ENCODE measurements around the gene DCTN3. TPM values are rescaled to one million over a fixed set of nuclear protein-coding genes. Genes with fewer than 3 reads are reported as not detected.

The DCTN3 gene
- total RNA-seq, 1 experiment from 2014 or later: 27.5 TPM

DNA sequence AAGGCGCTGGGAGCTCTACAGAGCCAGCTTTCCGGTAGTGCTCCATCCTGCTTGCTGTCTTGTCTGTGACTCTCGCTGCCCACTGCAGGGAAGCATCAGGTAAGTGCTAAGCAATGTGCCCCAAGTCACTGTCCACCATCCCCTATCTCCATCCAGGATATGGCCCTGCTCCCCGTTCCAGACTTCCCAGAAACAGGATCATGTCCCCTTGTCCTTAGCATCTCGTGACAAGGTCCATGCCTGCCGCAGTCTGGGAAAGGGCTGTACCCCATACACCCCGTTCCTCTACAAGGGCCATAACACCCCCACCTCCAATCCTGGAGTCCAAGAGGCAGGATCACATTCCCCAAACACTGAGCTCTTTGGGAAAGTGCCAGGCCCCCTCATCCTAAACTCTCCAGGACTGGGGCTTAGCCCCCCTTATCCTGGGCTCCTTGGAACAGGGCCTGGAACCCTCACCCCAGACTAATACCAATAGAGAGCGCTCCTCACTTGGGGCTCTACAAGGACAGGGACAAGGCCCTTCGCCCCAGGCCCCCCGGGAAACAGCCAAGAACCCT lies 9.0 kb downstream of the DCTN3 start:
- POLR2A ChIA-PET: interaction anchor here (1.1 kb wide), 1 partner anchor 27 kb away, joined by 3 read pairs; the partner anchor contains the start of gene SIGMAR1
- H3K9me3 Mint-ChIP-seq: no peaks in the 10 kb centered on the region
- peaks cover 8% of the 10 kb centered on the region for H3K27me3 Mint-ChIP-seq (ENCODE audit: low read depth)
- ATAC-seq: peak; percentile 15
- no peaks in the 10 kb centered on the region for H3K36me3 Mint-ChIP-seq
- TF ChIP-seq ZNF232 (CRISPR knock-in tag; IDR thresholded peaks at IDR 0.05): 0 out of 2 replicates have a peak, but pooled peaks have one; percentile 5
- TF ChIP-seq, protein P1, sequence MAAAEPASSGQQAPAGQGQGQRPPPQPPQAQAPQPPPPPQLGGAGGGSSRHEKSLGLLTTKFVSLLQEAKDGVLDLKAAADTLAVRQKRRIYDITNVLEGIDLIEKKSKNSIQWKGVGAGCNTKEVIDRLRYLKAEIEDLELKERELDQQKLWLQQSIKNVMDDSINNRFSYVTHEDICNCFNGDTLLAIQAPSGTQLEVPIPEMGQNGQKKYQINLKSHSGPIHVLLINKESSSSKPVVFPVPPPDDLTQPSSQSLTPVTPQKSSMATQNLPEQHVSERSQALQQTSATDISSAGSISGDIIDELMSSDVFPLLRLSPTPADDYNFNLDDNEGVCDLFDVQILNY (CRISPR knock-in tag; IDR thresholded peaks at IDR 0.05): no peak
- peaks cover 20% of the 10 kb centered on the region for H3K4me1 Mint-ChIP-seq
- peak overlapping the region; percentile 82 for H3K4me3 Mint-ChIP-seq
- peak overlapping the region; percentile 82 for H3K27ac Mint-ChIP-seq
- CTCF ChIA-PET: interaction anchor here (0.6 to 3.6 kb wide), 13 partner anchors 12 to 208 kb away, joined by 3 to 19 read pairs (median 3); partner anchors contain the start of gene ARID3C
- DNase-seq (ENCODE audit: low spot score): no peak

DNA sequence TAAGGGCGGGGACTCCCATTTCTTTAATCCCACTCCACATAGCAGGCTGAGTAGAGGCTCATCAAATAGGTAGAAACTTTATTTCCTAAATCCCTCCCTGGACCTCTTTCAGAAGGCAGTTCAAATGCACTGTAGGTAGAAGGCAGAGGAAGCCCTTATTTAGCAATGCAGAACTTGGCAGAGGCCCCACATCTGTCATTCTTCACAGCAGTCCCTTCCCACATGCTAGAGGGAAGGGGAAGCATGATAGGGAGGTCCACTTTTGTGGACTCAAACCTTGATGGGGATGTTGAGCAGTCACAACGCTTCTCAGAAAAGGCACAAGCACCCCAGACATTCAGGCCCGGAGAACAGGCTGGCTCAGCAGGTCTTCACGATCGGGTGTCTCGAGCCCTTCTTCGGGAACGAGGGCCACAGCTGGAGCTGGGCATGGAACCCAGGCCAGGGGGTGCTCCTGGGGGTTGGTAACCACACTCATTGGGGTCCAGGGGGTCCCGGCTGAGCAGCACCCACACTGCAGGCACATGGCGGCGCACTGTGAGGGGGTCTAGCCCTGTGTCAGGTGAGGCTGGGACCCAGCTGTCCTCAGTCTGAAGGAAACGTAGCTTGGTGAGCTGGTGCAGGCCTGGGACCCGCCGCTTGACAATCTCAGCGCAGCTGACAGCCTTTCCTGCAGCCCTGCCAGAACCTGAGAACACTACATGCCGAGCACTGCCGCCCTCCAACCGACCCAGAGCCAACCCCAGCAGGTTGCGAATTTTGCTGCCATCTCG lies 9.7 kb downstream of the DCTN3 start:
- ATAC-seq (no peak), DNase-seq (ENCODE audit: low spot score) (no peak)
- ChIA-PET CTCF (interaction anchor here (0.6 to 3.6 kb wide), 10 partner anchors 12 to 207 kb away, joined by 3 to 19 read pairs (median 3); partner anchors contain the start of gene ARID3C), POLR2A (interaction anchor here (1.1 kb wide), 1 partner anchor 27 kb away, joined by 3 read pairs; the partner anchor contains the start of gene SIGMAR1)
- no peaks in the 10 kb centered on the region for H3K36me3 Mint-ChIP-seq
- H3K4me1 Mint-ChIP-seq: peaks cover 20% of the 10 kb centered on the region
- no peaks in the 10 kb centered on the region for H3K9me3 Mint-ChIP-seq
- H3K27me3 Mint-ChIP-seq (ENCODE audit: low read depth): peaks cover 8% of the 10 kb centered on the region
- no peak for TF ChIP-seq ZNF416 (CRISPR knock-in tag; IDR thresholded peaks at IDR 0.05)
- no peak for TF ChIP-seq RORB (CRISPR knock-in tag; IDR thresholded peaks at IDR 0.05)
- no peak for TF ChIP-seq ZBTB21 (CRISPR knock-in tag; IDR thresholded peaks at IDR 0.05; ENCODE audit: borderline replicate concordance)
- TF ChIP-seq, protein P2, sequence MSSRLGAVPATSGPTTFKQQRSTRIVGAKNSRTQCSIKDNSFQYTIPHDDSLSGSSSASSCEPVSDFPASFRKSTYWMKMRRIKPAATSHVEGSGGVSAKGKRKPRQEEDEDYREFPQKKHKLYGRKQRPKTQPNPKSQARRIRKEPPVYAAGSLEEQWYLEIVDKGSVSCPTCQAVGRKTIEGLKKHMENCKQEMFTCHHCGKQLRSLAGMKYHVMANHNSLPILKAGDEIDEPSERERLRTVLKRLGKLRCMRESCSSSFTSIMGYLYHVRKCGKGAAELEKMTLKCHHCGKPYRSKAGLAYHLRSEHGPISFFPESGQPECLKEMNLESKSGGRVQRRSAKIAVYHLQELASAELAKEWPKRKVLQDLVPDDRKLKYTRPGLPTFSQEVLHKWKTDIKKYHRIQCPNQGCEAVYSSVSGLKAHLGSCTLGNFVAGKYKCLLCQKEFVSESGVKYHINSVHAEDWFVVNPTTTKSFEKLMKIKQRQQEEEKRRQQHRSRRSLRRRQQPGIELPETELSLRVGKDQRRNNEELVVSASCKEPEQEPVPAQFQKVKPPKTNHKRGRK (CRISPR knock-in tag; IDR thresholded peaks at IDR 0.05; ENCODE audit: borderline replicate concordance): no peak
- TF ChIP-seq MYBL2 (CRISPR knock-in tag; IDR thresholded peaks at IDR 0.05): no peak
- TF ChIP-seq, protein P3, sequence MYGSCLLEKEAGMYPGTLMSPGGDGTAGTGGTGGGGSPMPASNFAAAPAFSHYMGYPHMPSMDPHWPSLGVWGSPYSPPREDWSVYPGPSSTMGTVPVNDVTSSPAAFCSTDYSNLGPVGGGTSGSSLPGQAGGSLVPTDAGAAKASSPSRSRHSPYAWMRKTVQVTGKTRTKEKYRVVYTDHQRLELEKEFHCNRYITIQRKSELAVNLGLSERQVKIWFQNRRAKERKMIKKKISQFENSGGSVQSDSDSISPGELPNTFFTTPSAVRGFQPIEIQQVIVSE (CRISPR knock-in tag; IDR thresholded peaks at IDR 0.05; ENCODE audit: borderline replicate concordance): no peak
- TF ChIP-seq ZNF219 (CRISPR knock-in tag; IDR thresholded peaks at IDR 0.05; ENCODE audit: borderline replicate concordance): no peak
- TF ChIP-seq ZNF138 (CRISPR knock-in tag; conservative IDR thresholded peaks at IDR 0.05): no peak
- no peak for TF ChIP-seq ATF1 (CRISPR knock-in tag; IDR thresholded peaks at IDR 0.05)
- no peak for TF ChIP-seq ELF4 (CRISPR knock-in tag; IDR thresholded peaks at IDR 0.05; ENCODE audit: low read depth)
- TF ChIP-seq KAT7 (CRISPR knock-in tag; IDR thresholded peaks at IDR 0.05; ENCODE audit: borderline replicate concordance): no peak
- TF ChIP-seq, protein P4, sequence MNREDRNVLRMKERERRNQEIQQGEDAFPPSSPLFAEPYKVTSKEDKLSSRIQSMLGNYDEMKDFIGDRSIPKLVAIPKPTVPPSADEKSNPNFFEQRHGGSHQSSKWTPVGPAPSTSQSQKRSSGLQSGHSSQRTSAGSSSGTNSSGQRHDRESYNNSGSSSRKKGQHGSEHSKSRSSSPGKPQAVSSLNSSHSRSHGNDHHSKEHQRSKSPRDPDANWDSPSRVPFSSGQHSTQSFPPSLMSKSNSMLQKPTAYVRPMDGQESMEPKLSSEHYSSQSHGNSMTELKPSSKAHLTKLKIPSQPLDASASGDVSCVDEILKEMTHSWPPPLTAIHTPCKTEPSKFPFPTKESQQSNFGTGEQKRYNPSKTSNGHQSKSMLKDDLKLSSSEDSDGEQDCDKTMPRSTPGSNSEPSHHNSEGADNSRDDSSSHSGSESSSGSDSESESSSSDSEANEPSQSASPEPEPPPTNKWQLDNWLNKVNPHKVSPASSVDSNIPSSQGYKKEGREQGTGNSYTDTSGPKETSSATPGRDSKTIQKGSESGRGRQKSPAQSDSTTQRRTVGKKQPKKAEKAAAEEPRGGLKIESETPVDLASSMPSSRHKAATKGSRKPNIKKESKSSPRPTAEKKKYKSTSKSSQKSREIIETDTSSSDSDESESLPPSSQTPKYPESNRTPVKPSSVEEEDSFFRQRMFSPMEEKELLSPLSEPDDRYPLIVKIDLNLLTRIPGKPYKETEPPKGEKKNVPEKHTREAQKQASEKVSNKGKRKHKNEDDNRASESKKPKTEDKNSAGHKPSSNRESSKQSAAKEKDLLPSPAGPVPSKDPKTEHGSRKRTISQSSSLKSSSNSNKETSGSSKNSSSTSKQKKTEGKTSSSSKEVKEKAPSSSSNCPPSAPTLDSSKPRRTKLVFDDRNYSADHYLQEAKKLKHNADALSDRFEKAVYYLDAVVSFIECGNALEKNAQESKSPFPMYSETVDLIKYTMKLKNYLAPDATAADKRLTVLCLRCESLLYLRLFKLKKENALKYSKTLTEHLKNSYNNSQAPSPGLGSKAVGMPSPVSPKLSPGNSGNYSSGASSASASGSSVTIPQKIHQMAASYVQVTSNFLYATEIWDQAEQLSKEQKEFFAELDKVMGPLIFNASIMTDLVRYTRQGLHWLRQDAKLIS (CRISPR knock-in tag; IDR thresholded peaks at IDR 0.05; ENCODE audit: borderline replicate concordance): no peak
- TF ChIP-seq ZNF671 (CRISPR knock-in tag; IDR thresholded peaks at IDR 0.05): no peak
- TF ChIP-seq, protein P5, sequence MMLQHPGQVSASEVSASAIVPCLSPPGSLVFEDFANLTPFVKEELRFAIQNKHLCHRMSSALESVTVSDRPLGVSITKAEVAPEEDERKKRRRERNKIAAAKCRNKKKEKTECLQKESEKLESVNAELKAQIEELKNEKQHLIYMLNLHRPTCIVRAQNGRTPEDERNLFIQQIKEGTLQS (CRISPR knock-in tag; conservative IDR thresholded peaks at IDR 0.05): no peak
- TF ChIP-seq ESRRA (CRISPR knock-in tag; IDR thresholded peaks at IDR 0.05; ENCODE audit: borderline replicate concordance): no peak
- TF ChIP-seq, protein P6, sequence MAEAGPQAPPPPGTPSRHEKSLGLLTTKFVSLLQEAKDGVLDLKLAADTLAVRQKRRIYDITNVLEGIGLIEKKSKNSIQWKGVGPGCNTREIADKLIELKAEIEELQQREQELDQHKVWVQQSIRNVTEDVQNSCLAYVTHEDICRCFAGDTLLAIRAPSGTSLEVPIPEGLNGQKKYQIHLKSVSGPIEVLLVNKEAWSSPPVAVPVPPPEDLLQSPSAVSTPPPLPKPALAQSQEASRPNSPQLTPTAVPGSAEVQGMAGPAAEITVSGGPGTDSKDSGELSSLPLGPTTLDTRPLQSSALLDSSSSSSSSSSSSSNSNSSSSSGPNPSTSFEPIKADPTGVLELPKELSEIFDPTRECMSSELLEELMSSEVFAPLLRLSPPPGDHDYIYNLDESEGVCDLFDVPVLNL (CRISPR knock-in tag; IDR thresholded peaks at IDR 0.05; ENCODE audit: borderline replicate concordance, low read depth): no peak
- no peak for TF ChIP-seq JUN (CRISPR knock-in tag; IDR thresholded peaks at IDR 0.05)
- TF ChIP-seq FOXK1 (CRISPR knock-in tag; IDR thresholded peaks at IDR 0.05): no peak
- TF ChIP-seq ZNF317 (CRISPR knock-in tag; IDR thresholded peaks at IDR 0.05; ENCODE audit: borderline replicate concordance, low read depth): no peak
- TF ChIP-seq, protein P7, sequence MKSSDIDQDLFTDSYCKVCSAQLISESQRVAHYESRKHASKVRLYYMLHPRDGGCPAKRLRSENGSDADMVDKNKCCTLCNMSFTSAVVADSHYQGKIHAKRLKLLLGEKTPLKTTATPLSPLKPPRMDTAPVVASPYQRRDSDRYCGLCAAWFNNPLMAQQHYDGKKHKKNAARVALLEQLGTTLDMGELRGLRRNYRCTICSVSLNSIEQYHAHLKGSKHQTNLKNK (CRISPR knock-in tag; IDR thresholded peaks at IDR 0.05): no peak
- H3K27ac Mint-ChIP-seq: no peak overlapping the region
- peak overlapping the region; percentile 82 for H3K4me3 Mint-ChIP-seq
